Body of pancreas (tissue), 4 donors: ENCODE results near the gene C21orf58.

ENCODE experiments used
- CTCF ChIP-seq, 7 experiments: fragments of 450-650 bp in 4 of 7; fragments of 200-600 bp in 3 of 7; sonication (generic) in 3 of 7; IDR thresholded peaks; one replicate each; pipeline ENCODE4 v1.5.1; 2016 to 2019; ENCODE audit warnings: antibody characterized with exemption in 7 of 7
- POLR2A ChIP-seq, 3 donors: fragments of 450-650 bp; IDR thresholded peaks; one replicate each; pipeline ENCODE4 v1.6.1; 2016; ENCODE audit warnings: antibody characterized with exemption in 3 of 3, mild to moderate bottlenecking in 2 of 3

GRCh38 chr21:46294647-46295176, 29.0 kb downstream of the C21orf58 start:
- TF ChIP-seq CTCF (IDR thresholded peaks at IDR 0.05) (no peak), POLR2A (IDR thresholded peaks at IDR 0.05) (no peak)
